ENCODE data around the gene LYRM4.

DNA sequence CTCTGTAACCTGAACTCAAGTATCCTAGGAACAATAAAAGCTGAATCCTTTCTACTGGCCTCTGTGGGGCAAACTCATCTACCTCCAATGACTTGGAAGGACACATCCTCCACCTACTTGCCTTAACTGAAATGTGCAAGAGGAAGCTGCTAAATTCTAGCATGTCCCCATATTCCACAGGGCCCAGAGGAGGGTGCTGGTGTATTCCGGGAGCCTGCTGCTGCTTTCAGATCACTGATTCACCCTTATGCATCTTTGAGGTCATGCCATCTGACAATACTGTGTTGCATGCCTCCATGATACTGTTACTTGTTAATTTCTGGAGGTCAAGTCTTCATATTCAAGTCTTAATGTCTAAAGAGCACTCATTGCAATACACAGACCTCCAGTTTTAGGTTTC is 40.3 kb downstream of the LYRM4 start:
- no peak for TF ChIP-seq EZH2phosphoT487 (conservative IDR thresholded peaks at IDR 0.05; ENCODE audit: low read length)
- no peak for TF ChIP-seq CTCF (IDR thresholded peaks at IDR 0.05; ENCODE audit: insufficient read depth, low read length, poor library complexity, severe bottlenecking)

All from SU-DHL-6 (cell line).